ENCODE data around the gene HSPA1L.
"Not testable (repeated sequence)": the region's sequence is repeated elsewhere in the genome, so short reads cannot be mapped to it uniquely, and the experiment has no call there.

The HSPA1L gene

GRCh38 chr6:31815025-31815838, at the start of gene HSPA1L, which contains the start of gene HSPA1A:
Gene HSPA1L (minus strand): TSS chr6:31815283. CDS start chr6:31811972, 3,311 bp downstream.
Gene HSPA1A (plus strand): TSS chr6:31815543. CDS start chr6:31815757, 214 bp downstream.
- peak; percentile 86 for DNase-seq

GRCh38 chr6:31864818-31865204, 49.7 kb upstream of the HSPA1L start:
- DNase-seq = no peak

- not testable (repeated sequence) for DNase-seq
These were observed 49.1 kb upstream of the HSPA1L start for GRCh38 chr6:31864123-31864562.

- DNase-seq = peak; percentile 100
These were observed 47.5 kb upstream of the HSPA1L start, which contains the start of gene NEU1 for GRCh38 chr6:31862344-31863235. Gene NEU1 (minus strand): TSS chr6:31862821. CDS start chr6:31862776, 45 bp downstream.

GRCh38 chr6:31861919-31862343, 46.8 kb upstream of the HSPA1L start:
- no peak for DNase-seq

GRCh38 chr6:31861150-31861549, 46.1 kb upstream of the HSPA1L start:
- DNase-seq = no peak

- no peak for DNase-seq
These were observed 45.3 kb upstream of the HSPA1L start for GRCh38 chr6:31860349-31860748.

GRCh38 chr6:31859923-31860322, 44.8 kb upstream of the HSPA1L start:
- no peak for DNase-seq

- DNase-seq = no peak
These were observed 43.6 kb upstream of the HSPA1L start for GRCh38 chr6:31858707-31859106.

- not testable (repeated sequence) for DNase-seq
These were observed 42.7 kb upstream of the HSPA1L start for GRCh38 chr6:31857774-31858173.

GRCh38 chr6:31851980-31852718, 37.1 kb upstream of the HSPA1L start:
- DNase-seq = not testable (repeated sequence)

GRCh38 chr6:31851485-31851832, 36.4 kb upstream of the HSPA1L start:
- DNase-seq = no peak

- no peak for DNase-seq
These were observed 35.8 kb upstream of the HSPA1L start for GRCh38 chr6:31850765-31851484.

- DNase-seq = no peak
These were observed 32.3 kb upstream of the HSPA1L start for GRCh38 chr6:31847276-31847978.

GRCh38 chr6:31844507-31844906, 29.4 kb upstream of the HSPA1L start:
- DNase-seq = no peak

- DNase-seq = no peak
These were observed 27.0 kb upstream of the HSPA1L start for GRCh38 chr6:31842053-31842452.

- DNase-seq = not testable (repeated sequence)
These were observed 24.7 kb upstream of the HSPA1L start for GRCh38 chr6:31839779-31840126.

GRCh38 chr6:31838968-31839367, 23.9 kb upstream of the HSPA1L start:
- no peak for DNase-seq

- DNase-seq = not testable (repeated sequence)
These were observed 23.1 kb upstream of the HSPA1L start for GRCh38 chr6:31838114-31838553.

- no peak for DNase-seq
These were observed 22.5 kb upstream of the HSPA1L start for GRCh38 chr6:31837369-31838113.

All from CD4-positive, alpha-beta T cell treated with Interleukin-21 for 1 hour (primary cell).